Activated T-helper 17 cell treated with anti-CD3 and anti-CD28 coated beads, Interleukin-2, amount 50 U/mL, for 72 hours (primary cell): Measurements from ENCODE around the gene FIGNL2. TPM values are rescaled to one million over a fixed set of nuclear protein-coding genes. Genes with fewer than 3 reads are reported as not detected.

Source experiments
- ATAC-seq: fragments of 150-1000 bp; cut with Tn5 transposase; replicated peaks from 2 replicates; pipeline ENCODE4 v1.10.0; 2021; ENCODE audit warnings: mild to moderate bottlenecking, moderate library complexity
- H3K27ac Mint-ChIP-seq: one replicate; pipeline ENCODE4 v1.8.0; 2022; ENCODE audit warnings: mixed read lengths
- H3K27me3 Mint-ChIP-seq: one replicate; pipeline ENCODE4 v1.8.0; 2022; ENCODE audit warnings: mixed read lengths
- H3K36me3 Mint-ChIP-seq: one replicate; pipeline ENCODE4 v1.8.0; 2022; ENCODE audit warnings: low read depth, mild to moderate bottlenecking, mixed read lengths
- H3K4me1 Mint-ChIP-seq: one replicate; pipeline ENCODE4 v1.8.0; 2022; ENCODE audit warnings: mixed read lengths
- H3K4me3 Mint-ChIP-seq: one replicate; pipeline ENCODE4 v1.8.0; 2022; ENCODE audit warnings: mild to moderate bottlenecking, mixed read lengths
- H3K9me3 Mint-ChIP-seq: one replicate; pipeline ENCODE4 v1.8.0; 2022; ENCODE audit warnings: mixed read lengths
- total RNA-seq, 2 donors: library from RNA; stranded (reverse); gene quantifications; one replicate each; pipeline ENCODE4 v1.2.3, GENCODE V29; 2022

Gene FIGNL2
- total RNA-seq, 2 donors from 2014 or later, result 0.50 to 0.53 TPM

GRCh38 chr12:51852404-51853137 is 4.1 kb upstream of the FIGNL2 start:
- Mint-ChIP-seq H3K9me3 (no peaks in the 10 kb centered on the region), H3K4me1 (peaks cover 3% of the 10 kb centered on the region), H3K27ac (no peak overlapping the region), H3K27me3 (peaks cover 13% of the 10 kb centered on the region), H3K36me3 (no peaks in the 10 kb centered on the region), H3K4me3 (no peak overlapping the region)
- ATAC-seq, result no peak

GRCh38 chr12:51851413-51852124 is 3.1 kb upstream of the FIGNL2 start:
- Mint-ChIP-seq H3K27me3 (peaks cover 12% of the 10 kb centered on the region), H3K36me3 (no peaks in the 10 kb centered on the region), H3K27ac (peak overlapping the region; percentile 14), H3K4me1 (peaks cover 3% of the 10 kb centered on the region), H3K9me3 (no peaks in the 10 kb centered on the region), H3K4me3 (no peak overlapping the region)
- ATAC-seq, result no peak

DNA sequence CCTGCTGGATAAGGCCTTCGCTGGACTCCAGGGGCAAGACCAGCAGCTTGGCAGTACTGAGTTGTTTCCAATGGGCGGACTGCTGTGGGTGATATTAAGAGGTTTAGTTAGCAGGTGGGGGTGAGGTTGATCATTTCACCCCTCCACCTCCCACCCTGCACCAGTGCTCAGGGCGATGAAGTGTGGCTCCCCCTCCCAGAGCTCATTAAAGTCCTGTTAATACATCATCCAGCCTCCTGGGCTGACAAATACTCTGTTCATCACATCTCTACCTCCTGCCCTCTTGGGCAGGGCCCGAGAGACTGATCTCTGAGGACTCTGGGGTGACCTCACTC is 2.4 kb upstream of the FIGNL2 start:
- H3K4me3 Mint-ChIP-seq, result no peak overlapping the region
- no peaks in the 10 kb centered on the region for H3K9me3 Mint-ChIP-seq
- H3K36me3 Mint-ChIP-seq, result no peaks in the 10 kb centered on the region
- peaks cover 7% of the 10 kb centered on the region for H3K4me1 Mint-ChIP-seq
- H3K27ac Mint-ChIP-seq, result peak overlapping the region; percentile 14
- no peak for ATAC-seq
- H3K27me3 Mint-ChIP-seq, result peaks cover 12% of the 10 kb centered on the region

DNA sequence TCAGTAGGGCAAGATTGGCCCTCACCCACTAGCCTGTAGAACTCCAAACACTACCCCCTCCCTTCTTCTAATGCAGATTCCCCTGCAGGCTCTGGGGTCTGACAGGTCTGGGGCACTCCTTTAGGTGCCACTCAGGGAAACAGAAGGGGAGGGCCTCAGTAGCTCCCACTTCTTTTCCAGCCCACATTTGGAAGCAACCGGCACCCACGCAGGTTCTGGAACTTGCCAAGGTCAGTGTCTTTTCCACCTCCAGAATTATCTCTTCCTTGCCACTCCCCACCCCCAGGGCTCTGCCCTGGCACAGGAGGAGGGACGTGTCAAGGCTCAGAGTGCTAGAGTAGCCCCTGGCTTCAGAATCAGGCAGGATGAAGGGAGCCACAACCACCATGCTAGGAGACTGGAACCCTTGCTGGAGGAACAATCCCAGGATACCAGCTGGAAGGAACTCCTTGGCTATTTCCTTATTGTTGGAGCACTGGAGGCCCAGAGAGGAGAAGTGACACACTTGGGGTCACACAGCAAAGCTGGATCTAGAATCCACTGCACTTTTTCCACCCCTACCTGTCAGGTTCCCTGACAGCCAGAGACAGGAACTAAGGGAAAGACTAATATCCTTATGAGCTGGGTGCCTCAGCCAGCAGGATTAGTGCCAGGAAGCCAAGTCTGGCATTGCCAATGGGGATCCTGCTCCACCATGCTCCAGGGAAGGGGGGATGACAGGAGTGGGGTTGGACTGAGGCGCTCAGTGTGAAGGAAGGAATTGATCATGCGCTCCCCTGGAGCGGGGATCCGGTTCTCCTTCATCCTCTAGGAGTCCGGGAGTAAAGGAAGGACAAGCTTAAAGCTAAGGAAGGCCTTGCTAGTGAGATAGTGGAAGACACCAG is 1.8 kb upstream of the FIGNL2 start:
- H3K4me1 Mint-ChIP-seq, result peaks cover 8% of the 10 kb centered on the region
- H3K4me3 Mint-ChIP-seq, result no peak overlapping the region
- peaks cover 17% of the 10 kb centered on the region for H3K27me3 Mint-ChIP-seq
- H3K36me3 Mint-ChIP-seq, result no peaks in the 10 kb centered on the region
- no peaks in the 10 kb centered on the region for H3K9me3 Mint-ChIP-seq
- no peak overlapping the region for H3K27ac Mint-ChIP-seq
- no peak for ATAC-seq

DNA sequence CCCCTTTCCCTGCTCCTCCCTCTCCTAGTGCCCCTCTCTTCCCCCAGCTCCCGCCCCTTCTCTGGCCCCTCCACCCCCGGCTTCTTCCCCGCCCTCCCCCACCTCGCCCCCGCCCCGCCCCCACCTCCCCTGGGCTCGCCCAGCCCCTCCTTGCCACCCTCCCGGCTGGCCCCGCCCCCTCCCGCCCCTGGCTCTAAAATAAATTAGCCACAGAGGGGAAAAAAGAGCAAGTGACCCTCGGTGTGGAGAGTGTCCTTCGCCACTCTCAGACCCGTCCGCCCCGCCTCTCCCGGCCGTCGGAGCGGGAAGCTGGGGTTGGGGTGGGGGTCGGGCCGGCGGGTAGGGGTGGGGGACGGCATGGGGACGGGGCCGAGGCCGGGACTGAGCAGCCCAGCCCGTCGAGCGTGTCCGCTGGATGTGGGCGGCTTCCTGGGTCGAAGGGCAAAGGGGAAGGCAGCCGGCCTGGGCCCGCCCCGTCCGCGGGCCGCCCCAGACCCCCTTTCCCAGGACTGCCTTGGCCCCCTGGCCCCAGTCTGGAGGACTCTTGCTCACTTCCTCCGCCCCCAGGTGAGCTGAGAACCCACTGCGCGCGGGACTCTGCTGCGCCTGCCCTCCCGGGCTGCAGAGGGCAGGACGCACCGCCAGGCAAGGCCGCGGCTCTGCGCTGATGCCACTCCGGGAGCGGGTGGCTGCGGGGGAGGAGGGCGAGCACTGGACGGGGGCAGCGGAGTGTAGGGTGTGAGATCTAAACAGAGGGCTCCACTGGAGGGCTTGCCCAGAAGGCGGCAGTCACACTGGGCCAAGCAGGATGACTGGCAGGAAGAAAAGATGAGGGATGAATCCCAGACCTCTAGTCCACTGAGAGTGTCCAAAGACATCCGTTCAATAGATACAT is 570 bp upstream of the FIGNL2 start:
- ATAC-seq, result no peak
- no peak overlapping the region for H3K4me3 Mint-ChIP-seq
- no peaks in the 10 kb centered on the region for H3K36me3 Mint-ChIP-seq
- no peaks in the 10 kb centered on the region for H3K9me3 Mint-ChIP-seq
- no peak overlapping the region for H3K27ac Mint-ChIP-seq
- peaks cover 8% of the 10 kb centered on the region for H3K4me1 Mint-ChIP-seq
- H3K27me3 Mint-ChIP-seq, result peaks cover 22% of the 10 kb centered on the region

DNA sequence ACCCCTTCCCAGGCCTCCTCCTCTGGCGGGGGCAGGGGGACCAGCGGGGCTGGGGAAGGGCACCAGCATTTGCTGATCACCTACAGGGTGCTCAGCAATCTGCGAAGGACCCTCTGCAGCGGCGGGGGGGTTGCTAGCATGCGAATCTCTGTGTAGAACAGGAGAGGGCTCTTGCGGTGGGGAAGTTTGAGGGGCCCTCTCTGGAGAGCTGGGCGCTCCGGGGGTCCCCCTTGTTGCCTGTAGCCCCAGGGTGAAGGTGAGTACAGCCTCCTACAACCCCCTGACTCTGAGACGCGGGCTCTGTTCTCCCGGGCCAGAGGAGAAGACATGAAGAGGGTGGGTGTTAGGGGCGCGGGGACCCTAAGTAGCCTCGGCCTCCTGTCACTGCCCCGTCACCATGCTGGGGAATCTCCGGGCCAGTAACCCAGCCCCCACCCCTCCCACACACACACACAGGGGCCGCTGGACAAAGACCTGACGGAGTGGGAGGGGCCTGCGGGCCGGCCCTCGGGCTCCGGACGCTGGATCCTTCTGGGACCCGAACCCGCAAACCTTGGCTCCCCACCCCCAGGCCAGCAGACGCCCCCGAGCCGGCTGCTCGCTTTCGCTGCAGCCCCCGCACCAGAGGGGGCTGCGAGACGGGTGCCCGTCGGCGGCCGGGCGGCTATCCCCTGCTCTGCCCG is 734 bp downstream of the FIGNL2 start:
- H3K4me3 Mint-ChIP-seq, result peak overlapping the region; percentile 33
- peaks cover 22% of the 10 kb centered on the region for H3K27me3 Mint-ChIP-seq
- no peaks in the 10 kb centered on the region for H3K36me3 Mint-ChIP-seq
- ATAC-seq, result peak; percentile 9
- H3K27ac Mint-ChIP-seq, result no peak overlapping the region
- no peaks in the 10 kb centered on the region for H3K9me3 Mint-ChIP-seq
- peaks cover 8% of the 10 kb centered on the region for H3K4me1 Mint-ChIP-seq

DNA sequence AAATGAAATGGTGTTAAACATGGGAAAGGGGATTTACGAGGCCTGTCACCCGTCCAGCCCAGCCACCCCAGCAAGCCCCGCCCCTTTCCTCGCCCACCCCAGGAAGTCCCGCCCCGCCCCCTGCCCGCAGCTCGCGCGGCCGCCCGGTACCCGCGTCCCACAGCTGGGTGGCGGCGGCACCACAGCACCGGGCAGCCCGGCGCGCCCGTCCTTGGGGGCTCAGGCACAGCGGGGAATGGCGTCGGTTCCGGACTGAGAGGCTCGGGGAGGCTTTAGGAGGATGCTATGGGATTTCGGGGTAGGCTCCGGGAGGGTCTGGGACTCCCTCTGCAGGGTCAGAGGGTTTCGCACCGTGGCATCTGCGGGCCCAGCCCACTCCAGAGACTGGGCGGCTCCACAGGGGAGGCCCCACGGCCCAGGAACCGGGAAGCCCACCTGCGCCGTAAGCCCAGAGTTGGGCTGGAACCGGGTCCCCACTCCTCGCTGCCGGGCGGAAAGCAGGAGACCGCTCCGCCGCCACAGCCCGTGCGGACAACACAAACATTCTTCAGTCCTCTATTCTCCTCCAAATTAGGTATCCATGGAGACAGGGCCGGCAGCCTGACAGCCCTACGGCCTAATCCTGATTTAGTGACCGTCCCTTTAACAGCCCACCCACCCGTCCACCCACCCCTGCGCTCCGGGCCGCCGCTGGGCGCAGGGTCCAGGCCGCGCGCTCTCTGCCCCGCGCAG is 1.4 kb downstream of the FIGNL2 start:
- H3K4me1 Mint-ChIP-seq, result peaks cover 8% of the 10 kb centered on the region
- H3K27me3 Mint-ChIP-seq, result peaks cover 23% of the 10 kb centered on the region
- no peaks in the 10 kb centered on the region for H3K36me3 Mint-ChIP-seq
- no peak overlapping the region for H3K27ac Mint-ChIP-seq
- peak; percentile 63 for ATAC-seq
- peak overlapping the region; percentile 59 for H3K4me3 Mint-ChIP-seq
- no peaks in the 10 kb centered on the region for H3K9me3 Mint-ChIP-seq

- H3K4me3 Mint-ChIP-seq, result peak overlapping the region; percentile 59
These were observed 2.2 kb downstream of the FIGNL2 start for GRCh38 chr12:51846271-51846691.

GRCh38 chr12:51845482-51845881 is 3.0 kb downstream of the FIGNL2 start:
- no peak overlapping the region for H3K27ac Mint-ChIP-seq
- H3K27me3 Mint-ChIP-seq, result peaks cover 26% of the 10 kb centered on the region
- no peaks in the 10 kb centered on the region for H3K36me3 Mint-ChIP-seq
- H3K9me3 Mint-ChIP-seq, result no peaks in the 10 kb centered on the region
- H3K4me1 Mint-ChIP-seq, result peaks cover 5% of the 10 kb centered on the region
- no peak overlapping the region for H3K4me3 Mint-ChIP-seq
- ATAC-seq, result no peak

More at GRCh38 chr12:51846271-51846691, 2.2 kb downstream of the FIGNL2 start:
- H3K4me1 Mint-ChIP-seq, result peaks cover 5% of the 10 kb centered on the region
- H3K9me3 Mint-ChIP-seq, result no peaks in the 10 kb centered on the region
- no peaks in the 10 kb centered on the region for H3K36me3 Mint-ChIP-seq
- no peak overlapping the region for H3K27ac Mint-ChIP-seq
- ATAC-seq, result no peak
- peaks cover 26% of the 10 kb centered on the region for H3K27me3 Mint-ChIP-seq

GRCh38 chr12:51844854-51845253 is 3.7 kb downstream of the FIGNL2 start:
- ATAC-seq, result no peak
- Mint-ChIP-seq H3K4me3 (no peak overlapping the region), H3K4me1 (peaks cover 5% of the 10 kb centered on the region), H3K27ac (no peak overlapping the region), H3K36me3 (no peaks in the 10 kb centered on the region), H3K9me3 (no peaks in the 10 kb centered on the region), H3K27me3 (peaks cover 27% of the 10 kb centered on the region)

DNA sequence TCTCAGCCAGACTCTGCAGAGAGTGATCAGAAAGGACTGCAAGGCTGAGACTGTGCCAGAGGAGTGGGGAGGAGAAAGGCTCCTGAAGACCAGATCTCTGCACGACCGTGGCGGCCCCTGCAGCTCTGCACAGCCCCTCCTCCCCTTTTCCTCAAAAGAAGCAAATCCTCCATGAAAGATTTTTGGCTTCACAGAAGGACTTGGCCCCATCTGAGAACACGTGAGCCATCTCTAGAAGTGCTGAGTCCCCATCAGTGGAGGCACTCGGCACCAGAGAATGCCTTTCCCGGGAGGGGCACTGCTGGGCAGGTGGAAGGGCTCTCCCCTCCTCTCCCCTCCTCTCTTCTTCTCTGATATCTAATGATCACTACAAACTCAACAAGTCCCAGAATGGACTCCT is 6.8 kb downstream of the FIGNL2 start:
- no peaks in the 10 kb centered on the region for H3K36me3 Mint-ChIP-seq
- no peak overlapping the region for H3K27ac Mint-ChIP-seq
- peaks cover 40% of the 10 kb centered on the region for H3K27me3 Mint-ChIP-seq
- no peak overlapping the region for H3K4me3 Mint-ChIP-seq
- ATAC-seq, result no peak
- H3K4me1 Mint-ChIP-seq, result peaks cover 8% of the 10 kb centered on the region
- no peaks in the 10 kb centered on the region for H3K9me3 Mint-ChIP-seq

- peaks cover 34% of the 10 kb centered on the region for H3K27me3 Mint-ChIP-seq
- H3K36me3 Mint-ChIP-seq, result no peaks in the 10 kb centered on the region
- no peak overlapping the region for H3K4me3 Mint-ChIP-seq
- ATAC-seq, result no peak
- H3K4me1 Mint-ChIP-seq, result peaks cover 4% of the 10 kb centered on the region
- H3K9me3 Mint-ChIP-seq, result no peaks in the 10 kb centered on the region
- no peak overlapping the region for H3K27ac Mint-ChIP-seq
These were observed 7.6 kb downstream of the FIGNL2 start for GRCh38 chr12:51840966-51841365.
